NCI-H226 (cell line): Measurements from ENCODE around the gene ZC3H8.
"Not testable (repeated sequence)": the region's sequence is repeated elsewhere in the genome, so short reads cannot be mapped to it uniquely, and the experiment has no call there.

Experiments used
- DNase-seq: peaks from one replicate; pipeline ENCODE4 v3.0.0-alpha.2; 2015

ZC3H8 gene

DNA sequence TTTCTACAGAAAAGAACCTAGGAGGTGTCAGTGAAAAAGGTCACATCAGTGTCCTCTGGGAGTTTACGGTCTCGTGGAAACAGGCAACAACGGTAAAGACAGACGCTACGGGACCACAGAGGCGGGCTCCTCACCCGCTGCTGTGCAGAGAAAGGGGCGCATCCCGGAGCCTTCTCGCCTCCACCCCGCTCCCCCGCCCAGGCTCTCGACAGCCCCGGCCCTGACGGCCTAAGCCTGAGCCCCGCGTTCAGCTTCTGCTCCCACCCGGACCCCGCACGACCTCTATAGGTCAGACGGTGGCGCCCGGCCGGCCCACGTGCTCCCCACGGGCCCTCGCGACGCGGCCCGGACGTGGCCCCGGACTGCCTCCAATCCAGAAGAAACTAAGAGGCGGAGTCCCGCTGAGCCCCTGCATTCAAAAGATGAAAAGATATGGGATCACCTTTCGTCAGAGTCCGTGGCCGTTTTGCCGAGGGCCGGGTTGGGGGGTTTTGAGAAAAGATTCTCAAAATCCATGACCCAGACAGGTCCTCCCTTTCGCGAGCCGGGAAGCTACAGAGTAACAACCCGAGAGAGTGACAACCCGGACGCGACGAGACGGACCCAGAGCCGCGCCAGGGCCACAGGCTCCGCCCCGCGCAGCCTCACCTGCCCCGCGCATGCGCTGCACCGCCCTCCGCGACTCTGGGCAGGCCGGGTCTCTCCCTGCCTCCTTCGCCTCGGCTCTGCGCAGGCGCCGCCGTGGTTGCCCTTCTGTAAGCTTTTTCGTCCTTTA, at the start of gene ZC3H8:
Gene ZC3H8, minus strand, starts transcription at position 577 of the 775 bp plus-strand sequence. Its CDS starts 61 bp downstream, at position 516.
- DNase-seq, result peak; percentile 83

- DNase-seq, result no peak
These were observed 49.6 kb upstream of the ZC3H8 start for GRCh38 chr2:112304298-112304941.

- no peak for DNase-seq
These were observed 47.1 kb upstream of the ZC3H8 start for GRCh38 chr2:112301973-112302372.

DNA sequence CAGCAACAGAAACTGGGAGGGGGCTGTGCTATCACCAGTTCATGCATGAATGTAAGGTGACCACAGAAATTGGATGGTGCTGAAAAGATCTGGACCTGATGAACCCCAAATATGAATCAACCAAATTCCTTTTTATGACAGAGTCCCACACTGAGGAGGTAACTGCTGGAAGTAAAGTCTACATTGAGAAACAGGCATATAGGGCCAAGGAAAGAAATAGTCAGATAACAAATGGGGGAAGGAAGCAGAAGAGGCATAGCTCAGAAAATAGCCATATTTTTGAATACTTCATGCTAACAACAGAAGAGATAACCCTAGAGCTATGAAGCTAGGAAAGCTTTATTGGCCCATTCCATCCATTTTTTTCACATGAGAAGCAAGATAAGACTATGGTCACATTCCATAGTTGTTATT, 46.3 kb upstream of the ZC3H8 start:
- peak; percentile 98 for DNase-seq

- DNase-seq, result no peak
These were observed 41.6 kb upstream of the ZC3H8 start for GRCh38 chr2:112296407-112296806.

GRCh38 chr2:112295407-112296078, 40.7 kb upstream of the ZC3H8 start:
- no peak for DNase-seq

GRCh38 chr2:112293636-112294401, 39.0 kb upstream of the ZC3H8 start:
- no peak for DNase-seq

DNA sequence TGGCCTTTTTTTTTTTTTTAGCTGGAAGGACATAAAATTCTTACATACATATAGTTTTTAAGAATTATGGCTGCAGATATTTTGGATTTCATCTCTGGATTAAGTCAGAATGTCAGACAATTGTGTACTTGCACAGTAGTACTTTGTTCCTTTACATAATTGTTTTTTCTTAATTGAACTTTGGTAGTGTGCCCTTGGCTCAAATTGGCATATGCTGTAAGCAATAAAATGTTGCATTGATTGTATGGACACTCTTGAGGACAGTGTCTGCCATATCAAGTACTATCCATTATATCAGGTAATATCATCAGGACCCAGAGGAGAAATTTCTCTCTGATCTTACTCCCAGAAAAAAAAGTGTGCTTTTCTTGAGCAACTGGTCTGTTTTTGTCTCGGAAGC, 35.8 kb upstream of the ZC3H8 start:
- no peak for DNase-seq

DNA sequence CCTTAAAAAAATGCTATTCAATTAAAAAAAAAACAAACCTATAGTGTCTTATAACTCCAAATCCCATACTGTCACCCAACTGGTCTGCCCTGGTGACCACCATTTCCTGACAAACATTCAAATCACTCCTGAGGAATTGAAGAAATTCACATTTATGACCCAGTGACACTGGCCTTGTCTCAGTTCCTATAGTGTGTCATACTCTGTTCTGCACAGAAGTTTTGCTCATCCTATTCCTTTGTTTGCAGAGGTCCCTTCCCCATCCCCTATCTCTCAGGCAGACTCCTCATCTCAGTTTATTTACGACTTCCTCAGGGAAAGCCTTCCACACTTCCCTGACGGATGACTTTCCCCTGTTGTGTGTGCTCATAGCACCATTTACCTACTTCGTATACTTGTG, 35.2 kb upstream of the ZC3H8 start:
- no peak for DNase-seq

DNA sequence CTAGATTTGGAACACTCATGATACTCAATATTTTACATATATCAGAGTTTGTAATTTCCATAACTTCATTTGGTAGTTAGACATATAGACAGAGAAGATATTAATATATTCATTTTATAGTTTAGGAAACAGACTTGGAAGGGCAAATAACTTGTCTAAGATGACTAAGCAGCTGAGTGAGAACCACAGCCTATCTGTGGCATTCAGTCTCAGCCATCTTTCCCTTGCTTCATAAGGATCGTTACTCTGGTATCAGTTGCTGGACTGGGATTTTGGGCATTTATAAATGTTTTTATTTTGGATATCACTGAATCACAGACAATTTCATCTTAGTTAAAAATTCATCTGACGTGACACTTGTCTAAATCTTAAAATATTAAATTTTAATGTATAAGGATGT, 28.7 kb upstream of the ZC3H8 start:
- not testable (repeated sequence) for DNase-seq

GRCh38 chr2:112282066-112282465, 27.2 kb upstream of the ZC3H8 start:
- DNase-seq, result not testable (repeated sequence)

DNA sequence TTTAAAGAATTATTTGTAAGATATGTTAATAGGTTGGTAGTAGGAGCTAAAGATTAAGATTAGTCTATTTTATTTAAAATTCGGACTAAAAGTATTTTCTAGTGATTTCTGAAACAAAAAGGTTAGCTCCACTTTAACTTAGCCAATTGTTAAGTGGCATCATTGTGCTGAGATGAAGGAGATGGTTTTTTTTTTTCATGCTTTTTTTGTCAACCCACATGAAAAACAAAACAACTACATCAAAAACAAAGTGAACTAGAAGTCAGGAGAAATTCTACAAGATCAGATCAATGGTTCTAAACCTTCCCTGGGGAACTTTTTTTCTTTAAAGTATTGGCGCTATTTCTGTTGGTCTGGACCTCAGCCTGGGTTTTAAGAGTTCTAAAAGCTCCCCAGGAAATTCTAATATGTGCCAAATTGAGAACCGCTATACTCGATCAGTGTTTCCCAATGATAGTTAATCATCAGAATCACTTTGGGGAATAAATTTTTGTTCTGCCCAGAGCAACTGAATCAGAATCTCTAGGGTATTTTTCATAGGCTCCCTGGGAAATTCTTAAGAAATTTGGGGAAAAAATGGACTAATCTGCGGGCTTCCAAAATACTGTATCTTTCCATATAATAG, 22.9 kb upstream of the ZC3H8 start:
- no peak for DNase-seq

GRCh38 chr2:112276954-112277353, 22.1 kb upstream of the ZC3H8 start:
- DNase-seq, result no peak

- peak; percentile 85 for DNase-seq
These were observed 21.3 kb upstream of the ZC3H8 start for GRCh38 chr2:112275887-112276773.

- peak; percentile 97 for DNase-seq
These were observed 20.6 kb upstream of the ZC3H8 start, which contains the start of gene ZC3H6 for GRCh38 chr2:112275311-112275886. Gene ZC3H6, plus strand, starts transcription at chr2:112275597. Its CDS starts 398 bp downstream, at chr2:112275995.

DNA sequence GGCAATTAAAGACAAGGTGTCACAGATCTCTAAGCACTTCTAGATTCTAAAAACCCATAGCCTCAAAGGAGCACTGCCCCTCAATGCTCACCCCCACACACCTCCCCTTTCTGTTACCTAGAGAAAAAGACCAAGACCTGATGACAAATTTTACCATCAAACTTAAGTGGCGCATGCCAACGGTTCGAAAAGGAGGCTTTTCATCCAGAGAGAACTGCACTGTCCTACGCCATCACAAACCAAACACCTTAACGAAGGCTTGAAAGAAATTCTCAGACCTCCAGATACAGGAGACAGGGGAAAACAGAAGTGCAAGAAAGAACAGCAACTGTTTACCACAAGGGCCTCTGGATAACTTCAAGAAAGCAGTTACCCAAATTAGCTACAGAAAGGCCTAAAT, 18.5 kb upstream of the ZC3H8 start:
- DNase-seq, result no peak

- DNase-seq, result no peak
These were observed 17.8 kb upstream of the ZC3H8 start for GRCh38 chr2:112272669-112273068.

DNA sequence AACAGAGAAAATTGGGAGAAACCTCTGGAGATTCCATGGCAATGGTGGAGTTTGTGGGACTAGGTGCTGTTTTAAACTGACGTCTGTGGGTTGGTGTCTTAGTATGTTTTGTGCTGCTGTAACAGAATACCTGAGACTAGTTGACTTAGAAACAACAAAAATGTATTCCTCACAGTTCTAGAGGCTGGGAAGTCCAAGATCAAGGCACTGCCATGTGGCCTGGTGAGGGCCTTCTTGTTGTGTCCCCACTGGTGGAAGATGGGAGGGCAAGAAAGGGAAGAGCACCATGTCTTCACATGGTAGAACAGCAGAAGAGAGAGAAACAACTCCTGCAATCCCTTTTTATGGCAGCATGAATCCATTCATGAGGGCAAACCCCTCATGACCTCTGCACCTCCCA, 13.7 kb upstream of the ZC3H8 start:
- DNase-seq, result no peak

DNA sequence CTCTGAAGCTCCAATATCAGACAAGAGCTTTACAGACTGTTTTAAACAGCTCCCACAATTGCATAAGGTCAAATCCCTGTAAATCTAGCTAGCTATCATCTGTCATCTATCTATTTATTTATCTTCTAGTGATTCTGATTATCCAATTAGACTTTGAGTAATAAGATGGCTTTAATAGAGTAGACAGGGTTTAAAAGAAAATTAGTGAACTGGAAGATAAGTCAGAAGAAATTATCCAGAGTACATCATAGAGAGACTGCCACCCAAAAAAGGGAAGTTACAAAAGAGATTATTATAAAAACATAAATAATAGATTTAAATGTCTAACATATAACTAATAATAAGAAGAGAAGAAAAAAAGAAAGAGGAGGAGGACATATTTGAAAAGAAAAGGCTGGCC, 8.0 kb upstream of the ZC3H8 start:
- no peak for DNase-seq

GRCh38 chr2:112260295-112260625, 5.4 kb upstream of the ZC3H8 start:
- no peak for DNase-seq
